Kidney (tissue), 14 donors: ENCODE measurements around the gene CHMP5. TPM values are rescaled to one million over a fixed set of nuclear protein-coding genes. Genes with fewer than 3 reads are reported as not detected.

ENCODE experiments used
- DNase-seq, 5 donors: peaks; one replicate each; pipeline ENCODE4 v3.0.0-alpha.2; 2013 to 2020
- FAIRE-seq: peaks from 2 replicates; lab custom pipeline; 2012; peaks lifted over from hg19 to GRCh38; lab: Jason Lieb, UNC
- H3K27ac ChIP-seq, 2 donors: one replicate each; pipeline ENCODE4 v1.7.0; 2013; ENCODE audit warnings: low read depth in 2 of 2, low read length in 2 of 2, inconsistent platforms in 1 of 2
- H3K27me3 ChIP-seq: one replicate; pipeline ENCODE4 v1.7.1; 2013; ENCODE audit warnings: low read length, inconsistent platforms; ENCODE audit not compliant: control insufficient read depth, insufficient read depth
- H3K36me3 ChIP-seq, 3 donors: one replicate each; pipeline versions ENCODE4 v1.7.0 to v1.7.1; 2013; ENCODE audit warnings: low read length in 3 of 3, control low read depth in 1 of 3, inconsistent platforms in 1 of 3; ENCODE audit not compliant: insufficient read depth in 3 of 3, control insufficient read depth in 2 of 3
- H3K4me1 ChIP-seq, 3 donors: one replicate each; pipeline versions ENCODE4 v1.7.0 to v1.7.1; 2013; ENCODE audit warnings: low read length in 3 of 3, inconsistent platforms in 1 of 3, low read depth in 1 of 3; ENCODE audit not compliant: control insufficient read depth in 2 of 3, insufficient read depth in 2 of 3
- H3K4me3 ChIP-seq, 3 donors: one replicate each; pipeline versions ENCODE4 v1.7.0 to v1.8.1; 2013; ENCODE audit warnings: low read length in 3 of 3, control low read depth in 1 of 3, inconsistent platforms in 1 of 3
- H3K9ac ChIP-seq, 3 donors: one replicate each; pipeline versions ENCODE4 v1.7.0 to v1.7.1; 2013; ENCODE audit warnings: low read length in 3 of 3, control low read depth in 1 of 3, inconsistent platforms in 1 of 3
- H3K9me3 ChIP-seq, 3 donors: one replicate each; pipeline versions ENCODE4 v1.7.0 to v1.7.1; 2013; ENCODE audit warnings: low read length in 3 of 3, control low read depth in 1 of 3, inconsistent platforms in 1 of 3; ENCODE audit not compliant: control insufficient read depth in 2 of 3, insufficient read depth in 1 of 3
- CTCF ChIP-seq: IDR thresholded peaks from 3 replicates; pipeline ENCODE4 v1.5.1; 2012; ENCODE audit warnings: mild to moderate bottlenecking, moderate library complexity, borderline replicate concordance; ENCODE audit not compliant: insufficient read depth; ENCODE audit errors: extremely low read depth
- intact Hi-C: fragments of 100-400 bp; cut with DNase I; formaldehyde crosslinking; loops from one replicate; pipeline ENCODE4 v1.11.1; 2022
- polyA plus RNA-seq: library from polyadenylated mRNA; stranded (reverse); fragments of 350-450 nt; fragmentation: Illumina TruSeq; extraction: RNeasy Lipid Tissue Mini Kit (QIAGEN cat#74804); gene quantifications from one replicate; pipeline ENCODE4 v1.2.3, GENCODE V29; 2014; ENCODE audit warnings: low read depth, low replicate concordance; ENCODE audit not compliant: insufficient read depth
- total RNA-seq: library from RNA; stranded (reverse); fragmentation: NEBNext Ultra II Directional; extraction: Animal tissue kit (Norgen Biotek cat#: 25700); gene quantifications from one replicate; pipeline ENCODE4 v1.2.1, GENCODE V29; 2021
- donor health status: control.
- donor health status: control.
- donor health status: control.
- donor health status: control.
- donor health status: control.
- donor health status: DM: yes; HTN: yes; CAD: no.
- donor health status: Normal renal cell carcinoma (clear cell type).

The CHMP5 gene
- total and polyA plus RNA-seq, 2 donors from 2014 or later, result 65.2 to 100 TPM

GRCh38 chr9:33318225-33318624 is 53.4 kb downstream of the CHMP5 start:
- Histone ChIP-seq H3K27ac (no peak overlapping the region), H3K36me3 (peaks cover 5 to 61% (median 39%) of the 10 kb centered on the region in 3 donors), H3K27me3 (no peaks in the 10 kb centered on the region), H3K4me1 (no peaks in the 10 kb centered on the region), H3K4me3 (no peak overlapping the region), H3K9me3 (no peaks in the 10 kb centered on the region), H3K9ac (no peak overlapping the region)
- no peak for TF ChIP-seq CTCF
- no peak for FAIRE-seq
- DNase-seq, result no peak
- intact Hi-C loops, result no loop called here

- FAIRE-seq (no peak), DNase-seq (no peak)
- intact Hi-C loops, result no loop called here
- no peaks in the 10 kb centered on the region for H3K9me3 ChIP-seq
- H3K36me3 ChIP-seq, result peaks cover 5 to 57% (median 36%) of the 10 kb centered on the region in 3 donors
- H3K27me3 ChIP-seq, result no peaks in the 10 kb centered on the region
- no peak overlapping the region for H3K9ac ChIP-seq
- no peak overlapping the region for H3K4me3 ChIP-seq
- no peak overlapping the region for H3K27ac ChIP-seq
- no peaks in the 10 kb centered on the region for H3K4me1 ChIP-seq
- no peak for TF ChIP-seq CTCF
Measured at GRCh38 chr9:33318781-33319180, 53.9 kb downstream of the CHMP5 start.

- Histone ChIP-seq H3K9me3 (no peaks in the 10 kb centered on the region), H3K4me1 (no peaks in the 10 kb centered on the region), H3K9ac (no peak overlapping the region), H3K36me3 (peaks cover 5 to 54% (median 35%) of the 10 kb centered on the region in 3 donors), H3K27me3 (no peaks in the 10 kb centered on the region), H3K27ac (no peak overlapping the region), H3K4me3 (no peak overlapping the region)
- no peak for FAIRE-seq
- TF ChIP-seq CTCF, result no peak
- no peak for DNase-seq
- intact Hi-C loops, result no loop called here
Measured at GRCh38 chr9:33320230-33320567, 55.4 kb downstream of the CHMP5 start.
